GM19463 (cell line): ENCODE measurements around the gene OR4N2.
"Not testable (repeated sequence)": the region's sequence is repeated elsewhere in the genome, so short reads cannot be mapped to it uniquely, and the experiment has no call there.

Experiments
- ATAC-seq: cut with Tn5 transposase; IDR thresholded peaks from one replicate; pipeline ENCODE4 v1.9.1; 2021; ENCODE audit warnings: mild to moderate bottlenecking, moderate library complexity; ENCODE audit not compliant: unreplicated experiment

Gene OR4N2, protein sequence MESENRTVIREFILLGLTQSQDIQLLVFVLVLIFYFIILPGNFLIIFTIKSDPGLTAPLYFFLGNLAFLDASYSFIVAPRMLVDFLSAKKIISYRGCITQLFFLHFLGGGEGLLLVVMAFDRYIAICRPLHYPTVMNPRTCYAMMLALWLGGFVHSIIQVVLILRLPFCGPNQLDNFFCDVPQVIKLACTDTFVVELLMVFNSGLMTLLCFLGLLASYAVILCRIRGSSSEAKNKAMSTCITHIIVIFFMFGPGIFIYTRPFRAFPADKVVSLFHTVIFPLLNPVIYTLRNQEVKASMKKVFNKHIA

DNA sequence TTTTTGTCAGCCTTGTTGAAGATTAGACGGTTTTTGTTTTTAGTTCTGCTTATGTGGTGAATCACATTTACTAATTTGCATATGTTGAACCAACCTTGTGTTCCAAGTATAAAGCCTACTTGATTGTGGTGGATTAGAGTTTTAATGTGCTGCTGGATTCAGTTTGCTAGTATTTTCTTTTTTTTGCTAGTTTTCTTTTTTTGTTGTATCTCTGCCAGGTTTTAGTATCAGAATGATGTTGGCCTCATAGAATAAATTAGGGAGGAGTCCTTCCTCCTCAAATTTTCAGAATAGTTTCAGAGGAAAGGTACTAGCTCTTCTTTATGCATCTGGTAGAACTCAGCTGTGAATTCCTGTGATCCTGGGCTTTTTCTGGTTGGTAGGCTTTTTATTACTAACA lies at the start of gene OR4N2:
TSS of gene OR4N2 (plus strand) at position 301 of the 400 bp plus-strand sequence. CDS start 23,679 bp downstream, outside the sequence.
- ATAC-seq: not testable (repeated sequence)

DNA sequence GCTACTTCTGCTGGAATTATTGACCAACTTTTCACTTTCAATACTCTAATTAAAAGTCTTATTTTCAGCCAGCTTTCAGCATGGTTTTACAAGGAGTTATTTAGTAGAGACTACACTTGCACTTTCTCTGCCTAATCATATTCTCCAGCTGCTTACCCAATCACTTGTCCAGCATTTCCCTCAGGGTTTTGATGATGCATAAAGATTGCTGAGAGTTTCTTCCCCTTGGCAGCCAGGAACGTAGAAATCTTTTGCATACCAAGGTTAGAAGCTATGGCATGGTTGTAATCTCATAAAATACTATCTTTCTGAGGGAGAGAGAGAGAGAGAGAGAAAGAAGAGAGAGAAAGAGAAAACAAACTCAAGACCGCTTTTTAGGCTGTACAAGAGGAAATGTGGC lies 49.4 kb upstream of the OR4N2 start:
- no peak for ATAC-seq

DNA sequence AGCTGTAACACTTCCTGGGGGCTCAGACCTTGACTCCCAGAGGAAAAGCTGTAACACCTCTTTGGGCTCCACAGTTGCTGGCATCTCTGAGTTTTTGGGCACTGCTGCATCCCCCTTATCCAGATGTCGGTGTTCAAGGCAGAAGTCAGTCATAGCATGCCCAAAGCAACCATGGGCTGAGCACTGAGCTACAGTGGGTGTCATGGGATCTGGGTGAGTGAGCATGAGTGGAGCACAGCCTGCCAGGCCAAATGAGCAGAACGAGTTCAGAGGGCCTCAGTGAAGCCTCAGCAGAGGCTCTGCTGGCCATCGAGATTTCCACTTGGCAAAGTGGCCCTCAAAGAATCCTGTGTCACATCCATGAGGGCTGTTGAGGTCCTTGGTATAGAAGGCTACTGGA lies 32.1 kb upstream of the OR4N2 start:
- not testable (repeated sequence) for ATAC-seq

DNA sequence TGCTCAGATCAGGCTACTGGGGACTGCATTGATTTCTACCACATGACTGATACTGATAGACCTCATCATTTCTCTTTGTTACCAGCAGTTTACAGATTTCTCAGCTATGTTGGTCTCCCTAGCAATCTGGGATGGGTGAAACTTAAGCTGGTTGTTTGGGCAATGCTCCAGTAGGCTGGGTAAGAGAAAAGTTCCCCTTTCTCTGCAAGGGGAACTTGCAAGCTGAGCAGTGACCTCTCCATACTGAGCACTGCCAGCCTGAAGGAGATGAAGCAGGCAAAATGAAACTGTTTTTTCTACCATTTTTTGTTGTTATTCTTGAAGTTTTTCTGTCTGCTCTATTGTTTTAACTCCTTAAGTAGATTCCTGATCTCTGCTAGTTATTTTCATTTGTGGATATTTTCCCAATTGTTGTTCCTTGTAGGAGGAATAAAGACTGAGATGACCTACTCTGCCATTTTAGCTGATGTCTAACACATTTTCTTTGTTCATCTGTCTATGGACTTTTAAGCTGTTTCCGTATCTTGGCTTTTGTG lies 31.6 kb upstream of the OR4N2 start:
- no peak for ATAC-seq

DNA sequence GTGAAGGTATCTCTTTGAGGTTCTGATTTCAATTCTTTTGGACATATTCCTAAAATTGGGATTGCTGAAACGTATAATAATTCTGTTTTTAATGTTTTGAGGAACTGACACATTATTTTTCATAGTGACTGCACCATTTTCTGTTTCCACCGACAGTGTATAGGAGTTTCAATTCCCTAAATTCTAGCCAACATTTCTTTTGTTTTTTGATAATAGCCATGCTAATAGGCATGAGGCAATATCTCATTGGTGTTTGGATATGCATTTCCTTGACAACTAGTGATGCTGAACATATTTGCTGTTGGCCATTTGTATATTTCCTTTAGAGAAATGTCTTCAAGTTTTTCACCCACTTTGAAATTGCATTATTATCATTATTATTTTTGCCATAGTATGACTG lies 31.1 kb upstream of the OR4N2 start:
- ATAC-seq: not testable (repeated sequence)

DNA sequence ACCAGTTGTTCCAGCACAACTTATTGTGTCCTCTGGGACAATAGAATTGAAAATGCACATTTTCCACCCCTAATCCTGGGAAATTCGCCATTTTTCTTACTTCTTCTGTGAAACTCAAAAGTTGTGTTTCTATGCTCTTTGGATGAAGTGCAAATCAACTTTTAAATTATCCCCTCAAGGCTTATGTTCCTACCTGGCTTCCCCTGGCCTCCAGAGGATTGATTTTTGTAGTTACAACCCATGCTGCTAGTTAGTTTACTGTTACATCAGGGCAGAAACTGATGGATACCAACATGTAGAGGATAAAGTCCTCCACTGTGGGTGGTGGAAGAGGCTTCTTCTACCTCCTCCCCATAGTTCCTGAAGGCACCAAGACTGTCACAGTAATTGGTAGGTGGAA lies 30.4 kb upstream of the OR4N2 start, which contains the start of gene OR4M1:
TSS of gene OR4M1 (plus strand) at position 301 of the 400 bp plus-strand sequence. CDS start 6,819 bp downstream, outside the sequence.
- not testable (repeated sequence) for ATAC-seq

DNA sequence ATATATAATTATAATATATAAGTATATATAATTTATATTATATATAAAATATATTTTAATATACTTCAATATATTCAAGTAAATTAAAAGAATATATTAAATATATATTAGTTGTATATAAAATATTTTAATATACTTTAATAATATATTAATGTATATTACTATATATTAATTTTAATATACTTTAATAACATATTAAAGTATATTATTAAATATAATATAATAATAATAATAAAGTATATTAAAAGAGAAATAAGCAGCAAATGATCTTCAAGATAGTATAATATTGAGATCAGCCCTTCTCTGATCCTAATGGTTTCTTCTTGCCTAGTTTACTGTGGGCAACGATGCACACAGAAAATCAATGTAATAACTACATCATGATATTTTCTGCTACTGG lies 28.0 kb upstream of the OR4N2 start:
- no peak for ATAC-seq

DNA sequence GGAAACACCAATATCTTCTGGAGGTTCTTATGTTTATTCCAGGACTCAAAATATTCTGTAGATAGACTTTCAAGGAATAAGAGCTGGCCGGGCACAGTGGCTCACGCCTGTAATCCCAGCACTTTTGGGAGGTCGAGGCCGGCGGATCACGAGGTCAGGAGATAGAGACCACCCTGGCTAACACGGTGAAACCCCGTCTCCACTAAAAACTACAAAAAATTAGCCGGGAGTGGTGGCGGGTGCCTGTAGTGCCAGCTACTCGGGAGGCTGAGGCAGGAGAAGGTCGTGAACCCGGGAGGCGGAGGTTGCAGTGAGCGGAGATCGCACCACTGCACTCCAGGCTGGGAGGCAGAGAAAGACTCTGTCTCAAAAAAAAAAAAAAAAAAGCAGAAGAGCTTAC lies 17.7 kb upstream of the OR4N2 start:
- ATAC-seq: not testable (repeated sequence)

DNA sequence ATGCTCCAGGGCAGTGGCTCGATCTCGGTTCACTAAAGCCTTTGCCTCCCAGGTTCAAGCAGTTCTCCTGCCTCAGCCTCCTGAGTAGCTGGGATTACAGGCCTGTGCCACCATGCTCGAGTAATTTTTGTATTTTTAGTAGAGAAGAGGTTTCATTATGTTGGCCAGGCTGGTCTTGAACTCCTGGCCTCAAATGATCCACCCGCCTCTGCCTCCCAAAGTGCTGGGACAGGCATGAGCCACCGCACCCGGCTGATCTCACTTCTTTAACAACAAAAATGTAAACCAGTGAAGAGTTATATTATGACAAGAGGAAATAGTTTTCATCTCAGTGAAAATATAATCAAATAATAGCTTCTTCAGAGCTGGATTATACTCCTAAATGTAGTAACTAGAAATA lies 16.3 kb upstream of the OR4N2 start:
- ATAC-seq: not testable (repeated sequence)

DNA sequence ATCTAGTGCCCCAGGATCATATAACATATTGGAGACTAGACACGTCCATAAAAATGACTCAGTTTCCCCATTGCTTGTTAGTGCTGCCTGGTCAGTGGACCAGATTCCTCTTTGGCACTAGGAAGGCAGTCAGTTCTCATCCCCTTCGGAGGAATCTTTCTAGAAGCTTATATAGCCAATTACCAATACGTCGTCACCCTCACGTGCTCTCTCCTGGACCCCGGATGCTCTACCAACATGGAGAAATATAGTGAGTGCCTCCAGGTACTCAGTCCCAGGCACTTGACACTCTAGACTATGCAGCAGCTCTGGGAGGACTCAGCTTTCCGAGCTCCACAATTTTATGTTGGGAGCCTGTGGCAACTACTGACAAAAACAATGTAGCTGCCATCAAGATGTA lies 15.4 kb upstream of the OR4N2 start:
- not testable (repeated sequence) for ATAC-seq

DNA sequence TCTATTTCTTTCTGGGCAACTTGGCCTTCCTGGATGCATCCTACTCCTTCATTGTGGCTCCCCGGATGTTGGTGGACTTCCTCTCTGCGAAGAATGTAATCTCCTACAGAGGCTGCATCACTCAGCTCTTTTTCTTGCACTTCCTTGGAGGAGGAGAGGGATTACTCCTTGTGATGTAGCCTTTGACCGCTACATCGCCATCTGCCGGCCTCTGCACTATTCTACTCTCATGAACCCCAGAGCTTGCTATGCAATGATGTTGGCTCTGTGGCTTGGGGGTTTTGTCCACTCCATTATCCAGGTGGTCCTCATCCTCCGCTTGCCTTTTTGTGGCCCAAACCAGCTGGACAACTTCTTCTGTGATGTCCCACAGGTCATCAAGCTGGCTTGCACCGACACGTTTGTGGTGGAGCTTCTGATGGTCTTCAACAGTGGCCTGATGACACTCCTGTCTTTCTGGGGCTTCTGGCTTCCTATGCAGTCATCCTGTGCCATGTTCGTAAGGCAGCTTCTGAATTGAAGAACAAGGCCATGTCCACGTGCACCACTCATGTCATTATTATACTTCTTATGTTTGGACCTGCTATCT lies 7.0 kb upstream of the OR4N2 start:
- ATAC-seq: not testable (repeated sequence)

DNA sequence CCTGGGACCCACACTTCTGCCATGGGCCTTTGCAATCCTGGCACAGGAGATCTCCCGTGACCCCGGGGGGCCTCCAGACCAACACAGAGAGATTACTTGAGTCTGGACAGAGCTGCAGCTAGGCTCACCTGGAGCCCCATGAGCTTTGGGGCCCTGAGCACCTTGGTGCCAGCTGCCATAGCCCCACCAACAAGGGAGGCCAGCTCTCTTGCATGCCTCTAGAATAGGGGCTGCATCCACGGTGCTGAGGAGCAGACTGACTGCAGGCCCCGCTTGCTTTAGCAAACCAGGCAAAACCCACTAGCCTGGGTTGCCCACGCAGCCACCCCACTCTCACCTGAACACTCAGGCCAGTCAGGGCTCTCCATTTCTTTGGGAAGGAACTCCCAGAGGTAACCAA lies 3.7 kb upstream of the OR4N2 start:
- ATAC-seq: no peak

DNA sequence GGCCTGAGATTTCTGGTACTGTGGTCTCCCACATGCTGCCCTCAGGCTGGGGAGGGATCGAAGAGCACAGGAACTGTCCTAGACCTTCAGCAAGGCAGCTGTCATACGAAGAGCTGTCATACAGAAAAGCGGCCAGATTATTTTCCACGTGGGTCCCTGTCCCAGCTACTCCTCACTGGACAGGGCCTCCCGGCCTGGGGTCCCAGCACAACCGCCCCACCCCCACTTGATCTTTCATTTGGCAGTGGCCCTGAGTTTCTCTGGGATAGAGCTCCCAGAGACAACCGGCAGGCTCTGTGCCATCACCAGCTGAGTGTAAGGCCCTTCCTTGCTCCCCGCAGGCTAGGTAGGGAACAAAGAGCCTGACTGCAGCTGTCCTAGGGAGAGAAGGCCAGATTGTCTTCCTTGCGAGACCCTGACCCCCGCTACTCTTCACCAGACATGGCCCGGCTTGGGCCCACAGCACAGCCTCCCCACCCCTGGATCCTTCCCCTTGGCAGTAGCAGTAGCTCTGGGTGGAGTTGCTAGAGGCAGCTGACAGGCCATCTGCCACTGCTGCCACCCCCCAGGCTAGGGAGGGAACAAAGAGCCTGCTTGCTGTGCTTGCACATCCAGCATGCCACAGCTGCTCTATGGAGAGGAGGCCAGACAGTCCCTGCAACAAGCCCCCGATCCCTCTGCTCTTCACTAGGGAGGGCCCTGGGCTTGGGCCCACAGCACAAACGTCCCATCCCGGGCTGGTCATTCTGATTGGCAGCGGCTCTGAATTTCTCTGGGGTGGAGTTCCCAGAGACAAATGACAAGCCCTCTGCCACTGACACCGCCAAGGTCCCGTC lies 3.1 kb upstream of the OR4N2 start:
- no peak for ATAC-seq

DNA sequence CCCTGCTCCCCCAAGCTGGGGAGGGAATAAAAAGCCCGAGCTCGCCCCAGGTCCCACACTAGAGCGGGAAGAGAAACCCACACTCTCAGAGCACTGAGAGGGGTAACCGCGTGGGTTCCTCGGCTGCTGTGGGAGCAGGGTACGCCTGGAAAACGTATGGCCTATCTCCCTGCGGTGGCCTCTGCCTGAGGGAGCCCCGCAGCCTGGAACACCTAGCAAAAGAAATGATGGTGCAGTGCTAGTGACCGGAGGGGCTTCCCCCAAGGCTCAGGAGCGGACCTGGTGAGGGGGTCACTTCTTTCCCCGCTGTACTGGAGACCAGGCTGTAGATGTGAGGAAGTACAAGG lies 2.5 kb upstream of the OR4N2 start:
- ATAC-seq: no peak

DNA sequence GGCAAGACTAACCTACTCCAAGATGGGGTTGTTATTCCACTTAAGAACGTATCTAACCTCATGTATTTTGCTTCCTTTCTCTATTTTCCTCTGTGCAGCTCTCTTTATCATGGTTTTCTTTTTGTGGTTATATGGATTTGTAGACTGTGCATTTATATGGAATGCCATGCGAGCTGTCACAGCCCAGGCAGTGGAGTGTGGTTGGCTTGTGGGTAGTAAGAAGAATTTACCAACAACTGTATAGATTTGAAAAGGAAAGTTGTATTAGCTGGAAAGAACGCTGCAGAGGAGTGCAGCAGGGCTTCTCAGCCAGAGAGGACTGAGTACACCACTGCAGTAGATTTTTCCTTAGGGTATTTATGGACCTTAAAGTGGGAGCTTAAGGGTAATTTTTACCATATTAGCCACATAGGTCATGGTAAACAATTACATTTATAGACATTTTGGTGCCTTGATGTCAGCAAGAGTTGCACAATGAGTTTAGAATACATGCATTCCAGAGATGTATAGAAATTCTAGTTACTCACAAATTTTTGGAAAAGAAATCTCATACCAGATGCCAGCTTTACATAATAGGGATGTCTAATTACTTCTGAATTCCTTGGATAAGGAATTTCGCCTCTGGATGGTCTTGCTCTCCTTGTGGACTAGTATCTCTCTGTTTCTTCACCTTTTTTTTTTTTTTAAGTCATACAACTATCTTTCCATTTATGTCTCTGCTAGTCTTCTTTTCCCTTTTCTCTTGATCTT lies 9.8 kb downstream of the OR4N2 start:
- ATAC-seq: not testable (repeated sequence)

DNA sequence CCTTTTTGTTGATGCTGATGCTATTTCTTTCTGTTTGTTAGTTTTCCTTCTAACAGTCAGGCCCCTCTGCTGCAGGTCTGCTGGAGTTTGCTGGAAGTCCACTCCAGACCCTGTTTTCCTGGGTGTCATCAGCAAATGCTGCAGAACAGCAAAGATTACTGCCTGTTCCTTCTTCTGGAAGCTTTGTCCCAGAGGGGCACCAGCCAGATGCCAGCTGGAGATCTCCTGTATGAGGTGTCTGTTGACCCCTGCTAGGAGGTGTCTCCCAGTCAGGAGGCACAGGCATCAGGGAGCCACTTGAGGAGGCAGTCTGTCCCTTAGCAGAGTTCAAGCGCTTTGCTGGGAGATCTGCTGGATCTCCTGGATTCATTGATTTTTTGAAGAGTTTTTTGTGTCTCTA lies 16.3 kb downstream of the OR4N2 start:
- ATAC-seq: not testable (repeated sequence)

DNA sequence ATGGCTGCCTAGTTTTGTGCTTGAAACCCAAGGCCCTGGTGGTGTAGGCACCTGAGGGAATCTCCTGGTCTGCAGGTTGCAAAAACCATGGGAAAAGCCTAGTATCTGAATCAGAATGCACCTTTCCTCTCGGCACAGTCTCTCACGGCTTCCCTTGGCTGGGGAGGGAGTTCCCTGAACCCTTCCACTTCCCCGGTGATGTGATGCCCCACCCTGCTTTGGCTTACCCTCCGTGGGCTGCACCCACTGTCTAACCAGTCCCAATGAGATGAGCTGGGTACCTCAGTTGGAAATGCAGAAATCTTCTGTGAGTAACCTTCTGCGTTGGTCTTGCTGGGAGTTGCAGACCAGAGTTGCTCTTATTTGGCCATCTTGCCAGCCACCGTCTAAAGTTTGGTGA lies 17.4 kb downstream of the OR4N2 start:
- ATAC-seq: not testable (repeated sequence)

DNA sequence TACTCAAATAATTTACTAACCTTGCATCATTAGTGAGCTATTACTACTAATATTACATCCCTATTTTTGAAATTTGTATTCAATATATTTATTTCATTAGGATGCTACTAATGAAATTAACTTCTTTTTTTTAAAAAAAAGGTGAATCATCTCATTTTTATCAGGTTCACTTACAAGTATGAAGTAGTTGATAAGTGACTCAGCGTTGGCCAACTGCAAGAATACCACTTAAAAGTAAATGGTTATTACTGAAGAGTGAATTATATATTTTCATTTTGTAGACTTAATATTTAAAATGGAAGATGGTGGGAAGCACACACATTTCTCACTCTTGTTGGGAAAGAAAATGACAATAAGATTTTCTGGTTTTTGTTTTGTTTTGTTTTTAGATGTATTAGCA lies 19.6 kb downstream of the OR4N2 start:
- no peak for ATAC-seq

DNA sequence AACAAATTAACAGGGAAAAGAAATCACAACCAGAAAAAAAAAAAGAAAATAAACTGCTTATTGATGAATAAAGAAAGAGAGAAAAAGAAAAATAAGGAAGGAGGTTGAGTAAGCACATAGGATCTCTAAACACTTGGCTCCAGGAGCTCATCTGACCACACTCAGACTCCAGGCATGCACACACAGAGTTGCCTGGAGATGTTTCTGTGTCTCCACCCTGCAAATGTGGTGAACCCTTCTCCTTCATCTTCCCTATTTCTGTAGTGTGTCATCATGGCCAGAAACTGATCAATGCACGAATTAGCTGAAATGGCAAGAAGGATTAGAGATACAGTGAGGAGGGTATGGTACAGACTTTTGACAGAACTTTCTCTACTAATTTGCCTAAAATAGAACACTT lies 20.2 kb downstream of the OR4N2 start:
- ATAC-seq: no peak

DNA sequence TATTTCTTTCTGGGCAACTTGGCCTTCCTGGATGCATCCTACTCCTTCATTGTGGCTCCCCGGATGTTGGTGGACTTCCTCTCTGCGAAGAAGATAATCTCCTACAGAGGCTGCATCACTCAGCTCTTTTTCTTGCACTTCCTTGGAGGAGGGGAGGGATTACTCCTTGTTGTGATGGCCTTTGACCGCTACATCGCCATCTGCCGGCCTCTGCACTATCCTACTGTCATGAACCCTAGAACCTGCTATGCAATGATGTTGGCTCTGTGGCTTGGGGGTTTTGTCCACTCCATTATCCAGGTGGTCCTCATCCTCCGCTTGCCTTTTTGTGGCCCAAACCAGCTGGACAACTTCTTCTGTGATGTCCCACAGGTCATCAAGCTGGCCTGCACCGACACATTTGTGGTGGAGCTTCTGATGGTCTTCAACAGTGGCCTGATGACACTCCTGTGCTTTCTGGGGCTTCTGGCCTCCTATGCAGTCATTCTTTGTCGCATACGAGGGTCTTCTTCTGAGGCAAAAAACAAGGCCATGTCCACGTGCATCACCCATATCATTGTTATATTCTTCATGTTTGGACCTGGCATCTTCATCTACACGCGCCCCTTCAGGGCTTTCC lies 24.2 kb downstream of the OR4N2 start:
- not testable (repeated sequence) for ATAC-seq
